Parietal lobe (tissue), 2 donors: ENCODE data around the gene SLC46A3. TPM values are rescaled to one million over a fixed set of nuclear protein-coding genes. Genes with fewer than 3 reads are reported as not detected.

Experiments used
- small RNA-seq: library from RNA; depleted of rRNA; stranded (forward); fragments of <200 nt; gene quantifications from one replicate; pipeline ENCODE3, GENCODE V24; 2014; ENCODE audit warnings: low replicate concordance
- total RNA-seq: library from RNA; depleted of rRNA; stranded (reverse); fragments of >200 nt; gene quantifications from one replicate; pipeline ENCODE4 v1.2.3, GENCODE V29; 2014

SLC46A3 gene, protein sequence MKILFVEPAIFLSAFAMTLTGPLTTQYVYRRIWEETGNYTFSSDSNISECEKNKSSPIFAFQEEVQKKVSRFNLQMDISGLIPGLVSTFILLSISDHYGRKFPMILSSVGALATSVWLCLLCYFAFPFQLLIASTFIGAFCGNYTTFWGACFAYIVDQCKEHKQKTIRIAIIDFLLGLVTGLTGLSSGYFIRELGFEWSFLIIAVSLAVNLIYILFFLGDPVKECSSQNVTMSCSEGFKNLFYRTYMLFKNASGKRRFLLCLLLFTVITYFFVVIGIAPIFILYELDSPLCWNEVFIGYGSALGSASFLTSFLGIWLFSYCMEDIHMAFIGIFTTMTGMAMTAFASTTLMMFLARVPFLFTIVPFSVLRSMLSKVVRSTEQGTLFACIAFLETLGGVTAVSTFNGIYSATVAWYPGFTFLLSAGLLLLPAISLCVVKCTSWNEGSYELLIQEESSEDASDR
- total RNA-seq, result 2.8 TPM

DNA sequence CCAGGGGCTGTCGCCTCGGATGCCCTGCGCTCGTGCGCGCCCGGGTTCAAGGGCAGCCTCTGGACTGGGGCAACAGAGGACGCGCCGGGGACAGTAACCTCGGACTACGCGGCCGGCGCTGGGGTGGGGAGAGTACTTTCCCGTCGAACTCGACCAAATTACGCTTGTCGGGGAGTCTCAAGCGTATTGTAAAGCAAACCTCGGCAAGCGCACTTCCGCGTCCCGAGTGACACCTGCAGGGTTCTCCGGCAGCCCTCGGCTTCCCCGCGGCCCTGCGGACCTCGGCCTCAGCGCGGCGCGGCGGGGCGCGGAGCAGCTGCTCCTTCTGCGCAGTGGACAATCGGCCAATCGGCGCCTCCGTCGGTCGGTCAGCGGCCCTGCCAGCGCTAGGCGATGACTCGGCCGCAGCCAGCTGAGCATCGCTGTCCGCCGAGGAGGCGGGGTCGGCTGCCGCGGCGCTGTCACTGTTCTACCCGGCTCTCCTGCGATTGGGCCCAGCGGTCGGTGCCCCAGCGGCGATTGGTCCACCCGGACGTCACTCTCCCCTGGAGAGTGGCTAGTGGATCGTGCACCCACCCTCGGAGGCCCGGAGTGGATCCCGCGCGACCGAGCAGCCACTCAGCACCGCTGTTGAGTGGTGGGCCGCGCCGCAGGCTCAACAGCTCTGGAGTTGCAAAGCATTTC, at the start of gene SLC46A3:
Gene SLC46A3 (minus strand): TSS at position 428 of the 684 bp plus-strand sequence. CDS start 972 bp downstream, outside the sequence.

DNA sequence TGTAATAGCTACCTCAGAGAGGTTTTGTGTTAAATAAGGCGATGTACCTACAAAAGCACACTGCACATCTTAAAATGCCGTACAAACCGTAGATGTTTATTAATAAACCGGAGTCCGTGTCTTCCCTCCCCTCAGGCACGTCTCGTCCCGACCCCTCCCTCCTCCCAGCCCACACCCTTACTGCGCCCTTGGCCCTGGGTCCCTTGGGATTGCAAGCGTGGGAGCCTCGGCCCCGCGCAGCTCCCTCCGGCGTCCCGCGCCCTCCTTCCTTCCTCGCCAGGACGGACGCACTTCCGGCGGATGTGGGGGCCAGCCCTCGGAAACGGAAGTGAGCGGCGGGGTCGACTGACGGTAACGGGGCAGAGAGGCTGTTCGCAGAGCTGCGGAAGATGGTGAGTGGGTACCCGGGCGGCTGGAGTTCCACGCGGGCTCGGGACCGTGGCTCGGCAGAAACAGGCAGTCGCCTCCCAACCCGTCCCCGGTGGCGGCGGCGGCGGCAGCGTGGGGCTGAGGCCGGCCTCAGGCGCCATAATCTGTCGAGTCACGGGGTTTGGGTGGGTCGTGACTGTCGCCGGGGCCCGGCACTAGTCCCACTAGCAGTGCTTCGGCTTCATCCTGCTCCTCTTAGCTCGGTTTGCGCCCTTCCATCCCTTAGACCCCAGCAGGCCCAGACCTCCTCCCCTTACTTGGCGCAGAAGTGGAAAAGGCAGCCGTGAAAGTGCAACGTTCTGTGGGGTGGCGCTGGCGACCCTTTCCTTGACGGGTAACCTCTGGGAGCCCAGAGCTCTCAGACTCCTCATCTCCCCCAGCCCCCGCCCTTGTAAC, 59.8 kb downstream of the SLC46A3 start, which contains the start of gene POMP:
Gene POMP (plus strand): TSS at position 335 of the 825 bp plus-strand sequence. CDS start 55 bp downstream, at position 390.

Small RNA genes lying within 50 kb of the gene (small RNA-seq; reads per million reads assigned to genes)
- gene RNU6-53P, result not detected

Other genes with a start within 250 kb of the SLC46A3 start
- gene FLT1, start 223.8 kb downstream of the SLC46A3 start, total RNA-seq, result 10.0 TPM
- gene POMP, start 59.8 kb downstream of the SLC46A3 start, total RNA-seq, result 34.1 TPM
- 6.9 TPM for gene MTUS2, start 101.4 kb upstream of the SLC46A3 start, total RNA-seq